Neural progenitor cell (in vitro differentiated cells): ENCODE data around the gene SMAD7. TPM values are rescaled to one million over a fixed set of nuclear protein-coding genes. Genes with fewer than 3 reads are reported as not detected.

Experiments used
- DNase-seq: peaks from one replicate; pipeline ENCODE4 v3.0.0-alpha.2; 2016; ENCODE audit warnings: low spot score
- H2AFZ ChIP-seq: fragments of 200-600 bp; sonication (generic); replicated peaks from 2 replicates; pipeline ENCODE4 v1.6.1; 2016; ENCODE audit warnings: antibody characterized with exemption
- H3F3A ChIP-seq: fragments of 200-600 bp; sonication (generic); 2 replicates; pipeline ENCODE4 v1.6.1; 2016; ENCODE audit warnings: antibody characterized with exemption, low read depth
- H3K27ac ChIP-seq: fragments of 200-600 bp; sonication (generic); 2 replicates; pipeline ENCODE4 v1.5.1; 2016; ENCODE audit warnings: mild to moderate bottlenecking
- H3K27me3 ChIP-seq: fragments of 200-600 bp; sonication (generic); 2 replicates; pipeline ENCODE4 v1.6.1; 2016; ENCODE audit warnings: mild to moderate bottlenecking, moderate library complexity
- H3K36me3 ChIP-seq: fragments of 200-600 bp; sonication (generic); 2 replicates; pipeline ENCODE4 v1.5.1; 2016
- H3K4me1 ChIP-seq: fragments of 200-600 bp; sonication (generic); 2 replicates; pipeline ENCODE4 v1.6.1; 2016; ENCODE audit warnings: mixed run types
- H3K4me2 ChIP-seq: fragments of 200-600 bp; sonication (generic); 2 replicates; pipeline ENCODE4 v1.6.1; 2016
- H3K4me3 ChIP-seq: fragments of 200-600 bp; sonication (generic); 2 replicates; pipeline ENCODE4 v1.5.1; 2016
- H3K79me2 ChIP-seq: fragments of 200-600 bp; sonication (generic); 2 replicates; pipeline ENCODE4 v1.6.1; 2016; ENCODE audit warnings: low read depth
- H3K9ac ChIP-seq: fragments of 200-600 bp; sonication (generic); 2 replicates; pipeline ENCODE4 v1.6.1; 2016
- H3K9me3 ChIP-seq: fragments of 200-600 bp; sonication (generic); 2 replicates; pipeline ENCODE4 v1.5.1; 2016; ENCODE audit warnings: low read depth
- H4K20me1 ChIP-seq: fragments of 200-600 bp; sonication (generic); 2 replicates; pipeline ENCODE4 v1.6.1; 2016; ENCODE audit warnings: low read depth
- H3K27ac Mint-ChIP-seq: 3 replicates; pipeline ENCODE4 v1.8.0; 2021; ENCODE audit warnings: mixed read lengths
- H3K27me3 Mint-ChIP-seq: 2 replicates; pipeline ENCODE4 v1.8.0; 2022; ENCODE audit warnings: low read depth, mild to moderate bottlenecking, inconsistent platforms, moderate library complexity, mixed read lengths; ENCODE audit not compliant: insufficient read depth
- H3K36me3 Mint-ChIP-seq: 3 replicates; pipeline ENCODE4 v1.8.0; 2021; ENCODE audit warnings: mixed read lengths
- H3K4me1 Mint-ChIP-seq: 3 replicates; pipeline ENCODE4 v1.8.0; 2021; ENCODE audit warnings: mixed read lengths
- H3K4me3 Mint-ChIP-seq: 3 replicates; pipeline ENCODE4 v1.8.0; 2021; ENCODE audit warnings: mild to moderate bottlenecking, moderate library complexity, mixed read lengths
- H3K9me3 Mint-ChIP-seq: 3 replicates; pipeline ENCODE4 v1.8.0; 2020; ENCODE audit warnings: mixed read lengths
- EZH2 ChIP-seq: fragments of 200-600 bp; sonication (generic); IDR thresholded peaks from 2 replicates; pipeline ENCODE4 v1.6.1; 2017; ENCODE audit warnings: antibody characterized with exemption, mild to moderate bottlenecking, moderate library complexity
- EZH2phosphoT487 ChIP-seq: fragments of 200-600 bp; sonication (generic); IDR thresholded peaks from 2 replicates; pipeline ENCODE4 v1.6.1; 2017; ENCODE audit warnings: antibody characterized with exemption
- total RNA-seq: library from RNA; depleted of rRNA; stranded (reverse); fragments of >200 nt; gene quantifications from 2 replicates; pipeline ENCODE4 v1.2.3, GENCODE V29; 2015; ENCODE audit warnings: low replicate concordance
- TF ChIP-seq, protein P1 (sequence below): fragments of 200-600 bp; sonication (generic); IDR thresholded peaks from 2 replicates; pipeline ENCODE4 v1.5.1; 2017; ENCODE audit warnings: antibody characterized with exemption, mild to moderate bottlenecking

Gene SMAD7
- total RNA-seq, 1 donor from 2014 or later: 1.1 TPM

DNA sequence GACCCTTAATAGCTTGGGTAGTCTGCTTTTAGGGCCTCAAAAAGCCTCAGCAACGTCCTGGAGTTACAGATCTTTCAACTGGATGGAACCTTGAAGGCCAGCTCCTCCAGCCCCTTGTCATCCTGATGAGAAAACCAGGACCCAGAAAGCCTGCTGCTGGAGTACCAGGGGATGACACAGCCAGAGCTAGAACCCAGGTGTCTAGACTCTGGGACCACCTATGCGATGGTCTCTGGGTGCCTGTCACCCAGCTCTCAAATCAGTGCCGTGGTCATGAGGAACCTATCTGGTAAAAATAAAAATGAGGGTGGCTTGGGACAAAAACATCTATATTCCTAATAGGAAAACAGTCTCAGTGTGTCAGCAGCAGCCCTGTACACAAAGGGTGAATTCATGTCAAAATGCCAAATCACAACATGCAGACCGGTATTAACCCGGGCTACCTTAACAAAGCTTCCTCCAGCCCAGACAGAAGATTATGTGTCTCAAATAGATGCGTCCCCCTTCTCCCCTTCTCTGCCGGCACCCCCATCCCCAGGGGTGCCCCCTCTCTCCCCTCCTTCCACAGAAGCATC lies 28.5 kb downstream of the SMAD7 start:
- Mint-ChIP-seq H3K27ac (peak overlapping the region; percentile 77), H3K9me3 (no peaks in the 10 kb centered on the region), H3K36me3 (peaks cover 24% of the 10 kb centered on the region), H3K4me3 (no peak overlapping the region), H3K27me3 (peaks cover 2% of the 10 kb centered on the region), H3K4me1 (peaks cover 56% of the 10 kb centered on the region)
- Histone ChIP-seq H2AFZ (no peak overlapping the region), H3K4me1 (peaks cover 24% of the 10 kb centered on the region), H3K9me3 (no peaks in the 10 kb centered on the region), H3K27me3 (no peaks in the 10 kb centered on the region), H3K4me3 (no peak overlapping the region), H3F3A (no peaks in the 10 kb centered on the region), H3K27ac (no peak overlapping the region), H3K79me2 (no peaks in the 10 kb centered on the region), H3K36me3 (no peaks in the 10 kb centered on the region), H3K9ac (no peak overlapping the region), H4K20me1 (no peaks in the 10 kb centered on the region), H3K4me2 (no peak overlapping the region)
- peak; percentile 1 for DNase-seq
- TF ChIP-seq, protein P1, sequence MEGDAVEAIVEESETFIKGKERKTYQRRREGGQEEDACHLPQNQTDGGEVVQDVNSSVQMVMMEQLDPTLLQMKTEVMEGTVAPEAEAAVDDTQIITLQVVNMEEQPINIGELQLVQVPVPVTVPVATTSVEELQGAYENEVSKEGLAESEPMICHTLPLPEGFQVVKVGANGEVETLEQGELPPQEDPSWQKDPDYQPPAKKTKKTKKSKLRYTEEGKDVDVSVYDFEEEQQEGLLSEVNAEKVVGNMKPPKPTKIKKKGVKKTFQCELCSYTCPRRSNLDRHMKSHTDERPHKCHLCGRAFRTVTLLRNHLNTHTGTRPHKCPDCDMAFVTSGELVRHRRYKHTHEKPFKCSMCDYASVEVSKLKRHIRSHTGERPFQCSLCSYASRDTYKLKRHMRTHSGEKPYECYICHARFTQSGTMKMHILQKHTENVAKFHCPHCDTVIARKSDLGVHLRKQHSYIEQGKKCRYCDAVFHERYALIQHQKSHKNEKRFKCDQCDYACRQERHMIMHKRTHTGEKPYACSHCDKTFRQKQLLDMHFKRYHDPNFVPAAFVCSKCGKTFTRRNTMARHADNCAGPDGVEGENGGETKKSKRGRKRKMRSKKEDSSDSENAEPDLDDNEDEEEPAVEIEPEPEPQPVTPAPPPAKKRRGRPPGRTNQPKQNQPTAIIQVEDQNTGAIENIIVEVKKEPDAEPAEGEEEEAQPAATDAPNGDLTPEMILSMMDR: no peak
- TF ChIP-seq EZH2: no peak
- TF ChIP-seq EZH2phosphoT487: no peak

DNA sequence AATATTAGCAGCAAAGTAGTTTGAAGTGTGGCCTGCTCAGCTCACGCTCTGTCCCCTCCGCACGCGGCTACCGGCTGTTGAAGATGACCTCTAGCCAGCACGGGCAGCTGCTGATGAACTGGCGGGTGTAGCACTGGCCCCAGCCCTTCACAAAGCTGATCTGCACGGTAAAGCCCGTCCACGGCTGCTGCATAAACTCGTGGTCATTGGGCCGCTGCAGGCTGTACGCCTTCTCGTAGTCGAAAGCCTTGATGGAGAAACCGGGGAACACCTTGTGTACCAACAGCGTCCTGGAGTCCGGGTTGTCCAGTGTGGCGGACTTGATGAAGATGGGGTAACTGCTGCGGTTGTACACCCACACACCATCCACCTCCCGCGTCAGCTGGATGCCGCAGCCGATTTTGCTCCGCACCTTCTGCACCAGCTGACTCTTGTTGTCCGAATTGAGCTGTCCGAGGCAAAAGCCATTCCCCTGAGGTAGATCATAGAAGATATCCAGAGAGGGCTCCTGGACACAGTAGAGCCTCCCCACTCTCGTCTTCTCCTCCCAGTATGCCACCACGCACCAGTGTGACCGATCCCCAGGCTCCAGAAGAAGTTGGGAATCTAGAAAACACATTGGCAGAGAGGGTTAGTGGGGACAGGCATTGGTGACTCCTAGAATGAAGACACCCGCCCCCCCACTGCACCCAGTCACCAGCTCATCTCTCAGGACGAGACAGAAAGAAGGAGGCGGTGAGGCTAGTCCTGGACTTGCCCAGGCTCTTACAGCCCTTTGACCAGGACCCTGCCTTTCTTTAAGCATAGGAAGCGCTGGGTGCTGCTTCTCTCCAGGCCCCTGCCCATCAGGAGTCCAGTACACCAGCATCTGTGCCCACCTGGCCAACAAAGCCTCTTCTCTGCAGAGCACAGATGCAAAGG lies 29.2 kb downstream of the SMAD7 start:
- no peaks in the 10 kb centered on the region for H4K20me1 ChIP-seq
- H3K27ac ChIP-seq: no peak overlapping the region
- no peaks in the 10 kb centered on the region for H3K27me3 ChIP-seq
- peak; percentile 3 for DNase-seq
- H3K9me3 ChIP-seq: no peaks in the 10 kb centered on the region
- Mint-ChIP-seq H3K27me3 (peaks cover 5% of the 10 kb centered on the region), H3K9me3 (no peaks in the 10 kb centered on the region), H3K4me3 (no peak overlapping the region), H3K36me3 (peaks cover 20% of the 10 kb centered on the region), H3K27ac (no peak overlapping the region), H3K4me1 (peaks cover 55% of the 10 kb centered on the region)
- no peak overlapping the region for H3K4me2 ChIP-seq
- H3K4me1 ChIP-seq: peaks cover 24% of the 10 kb centered on the region
- H2AFZ ChIP-seq: no peak overlapping the region
- no peaks in the 10 kb centered on the region for H3K79me2 ChIP-seq
- TF ChIP-seq, protein P1: no peak
- TF ChIP-seq EZH2phosphoT487: no peak
- no peaks in the 10 kb centered on the region for H3F3A ChIP-seq
- no peak overlapping the region for H3K9ac ChIP-seq
- no peak overlapping the region for H3K4me3 ChIP-seq
- no peaks in the 10 kb centered on the region for H3K36me3 ChIP-seq

DNA sequence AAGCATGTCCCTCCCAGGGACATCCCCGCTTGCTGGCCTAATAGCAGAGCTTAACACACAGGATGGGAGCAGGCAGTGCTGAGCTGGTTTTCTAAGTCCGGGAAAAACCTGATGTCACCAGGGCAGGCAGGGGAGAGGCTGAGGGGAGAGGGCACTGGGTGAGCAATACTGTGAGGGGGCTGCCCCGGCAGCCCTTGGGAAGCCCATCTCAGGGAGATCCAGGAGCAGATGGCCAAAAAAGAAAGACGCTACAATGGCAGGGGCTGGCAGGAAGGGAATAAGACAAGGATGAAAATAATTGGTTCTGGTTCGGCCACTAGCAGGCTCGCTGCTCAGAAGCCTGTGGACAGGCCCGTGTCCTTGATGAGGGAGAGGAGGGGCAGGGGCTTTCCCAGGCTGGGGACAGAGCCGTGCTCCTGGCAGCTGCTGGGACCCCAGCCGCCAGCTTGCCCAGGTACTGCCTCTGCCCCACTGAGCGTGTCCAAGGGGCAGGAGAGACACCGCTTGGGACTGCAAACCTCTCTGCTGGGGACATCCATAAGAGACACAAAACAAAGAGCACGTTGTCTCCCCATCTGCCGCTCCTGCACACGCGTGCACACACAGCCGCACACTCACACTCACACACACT lies 30.2 kb downstream of the SMAD7 start:
- Histone ChIP-seq H3K4me1 (peaks cover 24% of the 10 kb centered on the region), H4K20me1 (no peaks in the 10 kb centered on the region), H3F3A (no peaks in the 10 kb centered on the region), H2AFZ (no peak overlapping the region), H3K9me3 (no peaks in the 10 kb centered on the region), H3K36me3 (no peaks in the 10 kb centered on the region), H3K4me3 (no peak overlapping the region), H3K9ac (no peak overlapping the region), H3K4me2 (no peak overlapping the region), H3K79me2 (no peaks in the 10 kb centered on the region), H3K27ac (no peak overlapping the region), H3K27me3 (no peaks in the 10 kb centered on the region)
- peak overlapping the region; percentile 74 for H3K27ac Mint-ChIP-seq
- DNase-seq: peak; percentile 12
- peaks cover 20% of the 10 kb centered on the region for H3K36me3 Mint-ChIP-seq
- H3K27me3 Mint-ChIP-seq: peaks cover 5% of the 10 kb centered on the region
- H3K4me1 Mint-ChIP-seq: peaks cover 60% of the 10 kb centered on the region
- peak overlapping the region; percentile 38 for H3K4me3 Mint-ChIP-seq
- no peaks in the 10 kb centered on the region for H3K9me3 Mint-ChIP-seq
- TF ChIP-seq, protein P1: no peak
- TF ChIP-seq EZH2: no peak
- TF ChIP-seq EZH2phosphoT487: no peak
